GM21423 (cell line): ENCODE measurements around the gene GCHFR.

Experiments used
- ATAC-seq: cut with Tn5 transposase; IDR thresholded peaks from one replicate; pipeline ENCODE4 v1.9.1; 2021; ENCODE audit warnings: mild to moderate bottlenecking, moderate library complexity; ENCODE audit not compliant: unreplicated experiment

GCHFR gene

DNA sequence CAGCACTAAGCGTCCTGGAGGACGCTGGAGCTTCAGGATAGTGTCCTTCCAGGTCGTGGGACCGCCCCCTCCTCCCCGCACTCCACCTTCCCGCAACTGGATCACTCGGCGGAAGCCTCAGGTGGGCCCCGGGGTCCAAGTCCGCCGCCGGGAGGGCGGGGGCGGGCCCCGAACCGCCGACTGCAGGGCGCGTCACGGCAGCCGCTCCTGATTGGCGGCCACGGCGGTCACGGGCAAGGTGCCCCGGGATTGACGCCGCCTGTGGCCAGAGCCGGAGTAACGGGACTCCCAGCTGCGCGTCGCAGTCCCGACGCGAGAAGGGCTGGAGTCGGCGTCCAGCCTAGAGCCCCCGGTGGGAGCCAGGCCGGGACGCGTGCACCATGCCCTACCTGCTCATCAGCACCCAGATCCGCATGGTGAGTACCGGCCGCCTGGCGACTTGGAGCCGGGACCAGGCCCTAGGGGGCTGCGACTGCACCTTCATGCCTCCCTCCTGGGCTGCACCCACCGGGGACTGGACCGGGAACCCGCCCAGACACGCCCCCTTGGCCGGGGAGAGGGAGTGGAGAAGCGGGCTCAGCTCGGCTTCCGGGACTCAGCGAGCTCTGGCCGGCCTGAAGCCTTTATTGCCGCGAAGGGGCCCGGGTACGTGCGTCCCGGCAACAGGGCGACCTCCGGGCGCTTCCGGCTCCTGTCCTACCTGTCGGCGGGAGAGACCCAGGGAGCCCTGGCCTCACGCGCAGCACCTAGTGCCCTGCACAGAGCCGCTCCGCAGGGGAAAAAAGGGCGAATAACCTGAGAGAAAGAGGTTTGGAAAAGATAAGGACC is at the start of gene GCHFR:
Gene GCHFR (plus strand): TSS at position 268 of the 828 bp plus-strand sequence. CDS start 113 bp downstream, at position 381.
- ATAC-seq, result no peak

DNA sequence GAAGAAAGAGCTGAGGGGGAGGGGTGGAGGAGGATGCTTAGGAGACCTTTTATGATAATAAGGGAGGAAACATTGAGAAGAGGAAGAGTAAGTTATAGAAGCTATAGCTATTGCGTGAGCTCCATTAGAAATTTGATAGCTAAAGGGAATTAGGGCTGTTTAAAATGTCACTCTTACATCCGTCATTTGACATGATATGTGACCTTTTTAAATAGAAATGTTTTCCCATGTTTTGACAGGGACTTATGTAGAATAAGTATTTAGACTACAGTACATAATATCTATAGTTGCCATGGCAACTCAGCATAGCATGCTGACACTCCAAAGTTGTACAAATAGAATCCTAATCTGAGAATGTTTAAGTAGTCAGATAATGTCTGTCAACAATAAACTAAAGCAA is 49.7 kb upstream of the GCHFR start:
- no peak for ATAC-seq

DNA sequence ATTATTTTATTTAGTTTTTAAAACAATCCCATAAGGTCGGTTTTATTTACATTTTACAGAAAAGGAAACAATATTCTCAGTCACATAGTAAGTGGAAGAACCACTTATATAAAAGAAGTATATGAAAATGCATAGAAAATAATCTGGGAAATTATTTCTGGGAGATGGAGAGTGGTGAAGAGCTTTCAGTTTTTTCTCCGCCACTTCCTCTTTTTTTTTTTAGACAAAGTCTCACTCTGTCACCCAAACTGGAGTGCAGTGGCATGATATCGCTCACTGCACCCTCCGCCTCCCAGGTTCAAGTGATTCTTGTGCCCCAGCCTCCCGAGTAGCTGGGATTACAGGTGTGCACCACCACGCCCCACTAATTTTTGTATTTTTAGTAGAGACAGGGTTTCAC is 47.7 kb upstream of the GCHFR start:
- ATAC-seq, result no peak

DNA sequence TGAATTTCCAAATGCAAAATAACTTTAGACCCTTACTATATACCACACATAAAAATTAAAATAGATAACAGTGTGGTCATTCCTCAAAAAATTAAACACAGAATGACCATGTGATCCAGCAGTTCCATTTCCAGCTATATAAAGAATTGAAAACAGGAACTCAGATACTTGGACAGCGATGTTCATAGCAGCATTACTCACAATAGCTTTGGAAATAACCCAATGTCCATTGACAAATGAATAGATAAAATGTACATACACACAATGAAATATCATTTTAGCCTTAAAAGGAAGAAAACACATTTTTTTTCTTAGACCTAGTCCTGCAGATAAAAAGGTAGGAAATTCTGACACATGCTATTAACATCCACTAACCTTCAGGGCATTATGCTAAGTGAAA is 42.2 kb upstream of the GCHFR start:
- no peak for ATAC-seq

DNA sequence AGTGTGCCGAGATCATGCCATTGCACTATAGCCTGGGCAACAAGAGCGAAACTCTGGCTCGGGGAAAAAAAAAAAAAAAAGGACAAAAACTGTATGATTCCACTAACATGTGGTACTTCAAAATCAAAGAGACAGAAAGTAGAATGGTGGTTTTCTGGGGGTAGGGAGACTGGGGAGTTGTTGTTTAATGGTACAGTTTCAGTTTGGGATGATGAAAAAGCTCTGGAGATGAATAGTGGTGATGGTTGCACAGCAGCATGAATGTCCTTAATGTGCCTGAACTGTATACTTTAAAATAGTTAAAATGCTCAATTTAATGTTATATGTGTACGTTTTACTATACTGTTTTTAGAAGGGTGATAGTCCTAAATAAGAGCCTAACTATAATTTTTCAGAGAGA is 41.5 kb upstream of the GCHFR start:
- no peak for ATAC-seq

DNA sequence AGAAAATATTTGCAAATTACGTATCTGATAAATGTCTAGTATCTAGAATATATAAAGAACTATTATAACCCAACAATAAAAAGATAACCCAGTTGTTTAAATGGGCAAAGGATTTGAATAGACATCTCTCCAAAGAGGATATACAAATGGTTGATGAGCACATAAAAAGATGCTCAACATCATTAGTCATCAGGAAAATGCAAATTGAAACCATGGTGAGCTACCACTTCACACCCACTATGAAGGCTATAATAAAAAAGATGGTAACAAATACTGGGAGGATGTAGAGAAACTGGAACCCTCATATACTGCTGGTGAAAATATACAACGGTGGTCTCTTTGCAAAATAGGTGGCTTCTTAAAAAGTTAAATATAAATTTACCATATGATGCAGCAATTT is 40.9 kb upstream of the GCHFR start:
- no peak for ATAC-seq

DNA sequence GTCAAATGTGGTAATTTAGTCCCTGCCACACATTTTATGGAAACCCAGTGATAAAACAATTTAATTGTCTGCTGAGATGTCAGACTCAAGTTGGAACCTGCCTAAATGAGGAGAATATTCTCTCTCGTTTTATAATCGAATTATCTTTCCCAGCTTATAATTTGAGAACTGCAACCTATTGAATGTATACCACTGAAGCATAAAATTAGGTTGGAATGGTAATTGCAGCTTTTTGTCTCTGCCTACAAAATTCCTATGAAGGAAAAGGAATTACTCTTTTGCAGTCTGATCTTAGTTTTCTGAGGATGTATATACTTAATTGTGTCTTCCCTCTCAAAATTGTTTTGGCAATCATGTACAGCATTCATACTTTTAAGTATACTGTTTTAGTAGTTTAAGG is 39.9 kb upstream of the GCHFR start:
- ATAC-seq, result no peak

DNA sequence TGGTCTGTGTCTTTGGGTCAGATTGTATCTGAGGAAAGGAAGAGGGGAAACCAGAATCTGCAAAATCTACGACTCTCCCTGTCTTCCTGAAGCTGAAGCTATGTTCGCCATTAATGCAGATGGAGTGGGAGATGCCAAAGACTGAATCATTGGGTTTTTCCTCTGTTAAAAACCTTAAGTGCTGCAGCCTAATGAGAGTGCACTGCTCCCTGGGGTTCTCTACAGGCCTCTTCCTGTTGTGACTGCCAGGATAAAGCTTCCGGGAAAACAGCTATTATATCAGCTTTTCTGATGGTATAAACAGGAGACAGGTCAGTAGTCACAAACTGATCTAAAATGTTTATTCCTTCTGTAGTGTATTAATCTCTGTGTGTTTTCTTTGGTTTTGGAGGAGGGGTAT is 32.8 kb upstream of the GCHFR start:
- no peak for ATAC-seq

DNA sequence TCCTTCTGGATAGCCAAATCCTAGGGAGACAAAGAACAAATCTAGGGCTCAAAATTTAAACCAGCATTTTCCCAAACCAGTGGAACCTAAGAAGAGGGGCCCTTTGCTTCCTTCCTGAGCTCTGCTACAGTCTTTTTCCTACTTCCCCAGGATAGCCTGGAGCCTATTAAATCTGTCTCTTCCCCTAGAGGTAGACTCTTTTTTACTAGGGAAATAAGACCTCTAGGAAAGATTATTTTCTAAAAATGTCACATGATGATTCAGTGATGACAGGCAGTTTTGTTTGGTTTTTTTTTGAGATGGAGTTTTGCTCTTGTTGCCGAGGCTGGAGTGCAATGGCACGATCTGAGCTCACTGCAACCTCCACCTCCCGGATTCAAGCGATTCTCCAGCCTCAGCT is 27.3 kb upstream of the GCHFR start:
- no peak for ATAC-seq

DNA sequence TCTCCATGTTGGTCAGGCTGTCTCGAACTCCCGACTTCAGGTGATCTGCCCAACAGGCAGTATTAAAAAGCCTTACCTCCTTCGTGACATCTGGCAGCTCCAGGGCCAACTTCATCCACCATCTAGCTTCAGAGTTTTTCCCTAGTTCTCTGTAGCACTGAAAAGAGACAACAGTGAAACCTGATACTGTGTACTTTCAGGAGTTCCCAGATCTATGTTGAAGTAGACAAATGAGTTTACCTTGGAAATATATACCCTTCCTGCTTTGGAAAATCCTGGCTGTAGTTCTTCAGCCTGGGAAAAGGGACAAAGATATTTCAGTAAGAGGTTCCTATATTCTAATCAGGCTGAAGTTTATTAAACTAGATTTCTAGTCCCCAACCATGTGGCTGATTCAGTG is 26.8 kb upstream of the GCHFR start:
- no peak for ATAC-seq

DNA sequence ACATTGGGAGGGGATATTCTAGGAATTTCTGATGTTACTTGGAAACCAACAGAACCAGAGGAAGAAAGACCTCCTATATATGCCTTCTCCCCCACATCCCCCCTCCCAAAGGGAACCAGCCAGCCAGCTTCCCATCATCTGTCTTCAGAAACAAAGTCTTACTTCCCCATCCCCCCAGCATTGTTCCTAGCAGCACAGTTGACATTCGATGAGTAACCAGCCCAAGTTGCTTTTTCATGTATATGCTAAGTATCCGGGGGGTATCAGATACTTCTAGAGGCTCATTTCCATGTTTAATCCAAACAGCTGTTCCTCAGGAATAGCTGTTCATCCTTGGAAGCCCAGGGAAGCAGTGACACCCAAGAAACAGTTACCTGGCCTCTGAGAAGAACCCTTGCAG is 24.8 kb upstream of the GCHFR start:
- no peak for ATAC-seq

DNA sequence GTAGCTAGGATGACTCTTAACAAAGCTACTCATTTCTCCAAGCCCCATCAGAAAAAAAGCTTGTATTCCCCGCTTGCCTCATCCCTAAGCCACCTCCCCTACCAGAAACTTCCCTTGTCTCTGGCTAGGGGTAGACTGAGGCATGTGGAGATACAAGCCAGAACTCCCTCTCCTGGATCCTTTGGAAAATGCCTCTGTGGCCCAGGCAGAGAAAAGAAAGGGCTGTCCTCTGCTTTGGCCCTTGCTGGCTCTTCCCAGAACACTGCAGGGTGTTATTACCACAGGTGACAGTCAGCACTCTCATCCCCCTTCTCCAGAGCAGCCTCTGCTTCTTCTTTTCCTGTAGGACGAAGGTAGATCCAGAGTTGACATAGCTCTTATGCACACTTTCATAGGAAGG is 24.0 kb upstream of the GCHFR start:
- no peak for ATAC-seq

DNA sequence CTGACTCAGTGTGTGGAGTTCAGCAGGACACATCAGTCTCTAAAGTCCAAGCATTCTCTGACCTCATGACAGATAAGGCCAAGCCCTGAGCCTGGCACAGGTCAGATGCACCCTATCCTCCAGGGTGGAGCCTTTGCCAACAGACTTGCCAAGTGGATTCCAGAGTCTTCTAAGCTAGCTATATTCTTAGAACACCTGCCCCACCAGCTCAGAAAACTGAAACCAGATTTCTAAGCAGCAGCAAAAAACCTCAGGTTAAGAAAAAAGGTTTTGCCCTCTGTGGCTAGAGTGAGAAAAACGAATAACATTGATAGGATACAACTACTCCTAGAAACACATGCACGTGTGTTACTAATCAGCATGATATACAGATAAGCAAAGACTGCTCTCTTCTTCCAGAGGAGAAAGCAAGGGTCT is 20.4 kb upstream of the GCHFR start:
- ATAC-seq, result no peak

DNA sequence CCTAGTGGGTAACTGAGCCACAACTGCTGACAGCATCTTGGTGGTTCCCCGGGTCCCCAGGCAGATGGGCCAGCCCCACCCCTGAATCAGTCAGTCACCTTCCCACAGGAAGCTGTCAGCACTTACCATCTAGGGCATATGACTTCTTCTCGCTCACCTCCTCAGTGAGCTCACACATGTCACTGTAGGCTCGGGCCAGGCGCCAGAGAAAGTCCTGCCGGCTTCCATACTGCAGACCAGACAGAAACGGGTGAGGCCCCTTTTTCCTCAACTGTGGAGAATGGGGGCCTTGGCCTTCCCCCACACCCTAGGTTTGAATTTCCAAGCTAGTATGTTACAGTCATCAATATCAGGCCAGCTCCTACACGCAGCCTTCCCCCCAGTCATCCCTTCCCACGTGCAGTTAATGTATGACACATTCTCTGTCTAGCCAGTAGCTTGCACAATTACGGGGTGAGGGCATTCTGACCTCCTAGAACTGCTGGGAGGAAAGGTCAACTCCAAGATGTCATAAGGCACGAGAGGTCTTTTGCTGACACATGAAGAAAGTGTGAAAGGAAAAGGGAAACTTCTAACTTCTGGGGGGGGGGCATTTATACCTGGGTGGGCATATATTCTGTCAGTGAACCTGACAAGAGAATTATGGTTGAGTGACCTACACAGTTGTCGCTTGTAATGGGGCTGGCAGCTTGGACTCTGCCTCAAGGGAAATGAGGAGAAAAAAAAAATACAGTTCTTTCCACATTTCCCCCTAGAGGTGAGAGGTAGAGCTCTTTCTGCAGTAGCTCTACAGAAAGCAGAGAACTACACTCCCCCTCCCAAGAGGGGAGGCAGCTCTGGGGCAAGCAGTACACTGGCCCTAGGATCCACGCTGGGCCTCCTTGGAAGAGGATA is 19.7 kb upstream of the GCHFR start:
- ATAC-seq, result no peak

DNA sequence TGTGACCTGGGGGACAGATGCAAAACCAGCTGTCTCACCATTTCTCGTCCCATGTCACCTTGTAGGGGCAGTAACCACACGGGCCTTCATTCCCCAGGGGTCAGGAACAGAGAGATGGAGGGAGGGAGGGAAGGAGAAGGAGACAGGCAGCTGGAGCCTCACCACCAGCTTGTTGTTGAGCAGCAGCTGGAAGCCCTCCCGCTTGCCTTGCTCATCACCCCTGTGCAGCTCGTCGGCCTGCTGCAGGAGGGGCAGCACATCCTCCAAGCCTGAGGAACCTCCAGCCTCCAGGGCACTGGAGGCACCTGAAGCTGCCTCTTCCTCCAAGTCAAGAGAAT is 19.1 kb upstream of the GCHFR start:
- no peak for ATAC-seq

DNA sequence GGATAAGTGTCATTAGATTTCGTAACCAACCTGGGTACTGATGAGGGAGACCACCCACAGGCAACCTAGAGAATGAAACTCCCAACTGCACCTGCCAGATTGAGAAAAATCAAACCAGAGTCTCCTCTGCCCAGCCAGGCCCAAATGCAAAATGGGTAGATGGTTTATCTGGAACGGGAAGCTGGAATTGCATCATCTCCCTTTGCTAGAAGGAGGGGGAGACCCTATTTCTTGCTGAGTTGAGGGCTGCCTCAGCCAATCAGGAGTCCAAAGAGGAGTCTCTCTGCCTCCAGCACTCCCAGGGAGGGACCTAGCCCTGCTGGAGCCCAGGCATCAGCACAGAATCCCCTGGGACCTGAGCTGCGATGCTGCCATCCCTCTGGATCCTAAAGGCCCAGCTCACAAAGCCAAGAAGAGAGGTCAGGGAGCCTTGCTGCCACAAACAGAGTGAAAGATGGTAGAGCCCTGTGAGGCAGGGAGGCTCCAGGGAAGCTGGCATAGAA is 16.9 kb upstream of the GCHFR start:
- no peak for ATAC-seq

DNA sequence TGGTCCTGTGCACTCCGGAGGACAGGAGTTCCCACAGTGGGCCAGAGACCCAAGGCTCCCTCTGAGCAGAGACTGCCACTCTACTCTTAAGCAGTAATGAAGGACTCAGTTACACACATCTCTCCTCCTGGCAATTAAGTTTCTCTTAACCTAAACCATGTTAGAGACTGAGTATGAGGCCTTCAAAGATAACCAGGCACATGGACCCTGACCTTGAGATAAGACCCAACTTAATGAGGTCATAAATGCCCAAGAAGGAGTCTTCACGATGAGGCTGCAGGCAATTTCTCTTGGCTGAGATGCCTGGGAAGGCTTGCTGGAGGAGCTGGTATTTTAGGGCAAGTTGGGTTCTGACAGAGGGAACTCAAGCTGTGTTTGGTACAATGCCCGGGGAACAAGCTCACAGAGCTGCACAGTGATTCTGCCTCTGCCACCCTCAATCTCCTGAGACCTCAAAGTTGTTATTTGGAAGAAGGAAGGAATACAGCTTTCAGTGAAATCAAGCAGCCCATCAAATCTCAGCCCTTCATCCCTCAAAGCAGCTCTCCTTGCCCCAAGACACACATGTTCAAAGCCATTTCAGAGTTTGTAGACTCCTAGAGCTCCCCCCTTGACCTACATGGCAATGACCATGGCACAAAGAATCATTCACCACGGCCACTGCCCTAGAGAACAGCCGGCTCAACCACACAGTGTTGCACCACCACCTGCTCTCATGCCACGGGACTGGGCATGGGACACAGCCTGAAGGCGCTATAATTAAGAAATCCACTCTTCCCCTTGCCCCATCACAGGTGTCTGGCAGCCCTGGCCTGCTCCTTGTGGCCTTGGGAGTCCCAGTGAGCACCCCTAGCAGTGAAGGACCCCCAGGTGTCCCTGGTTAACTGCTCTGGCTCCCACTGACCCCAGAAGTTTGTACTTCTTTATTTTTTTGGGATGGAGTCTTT is 15.9 kb upstream of the GCHFR start:
- ATAC-seq, result no peak

DNA sequence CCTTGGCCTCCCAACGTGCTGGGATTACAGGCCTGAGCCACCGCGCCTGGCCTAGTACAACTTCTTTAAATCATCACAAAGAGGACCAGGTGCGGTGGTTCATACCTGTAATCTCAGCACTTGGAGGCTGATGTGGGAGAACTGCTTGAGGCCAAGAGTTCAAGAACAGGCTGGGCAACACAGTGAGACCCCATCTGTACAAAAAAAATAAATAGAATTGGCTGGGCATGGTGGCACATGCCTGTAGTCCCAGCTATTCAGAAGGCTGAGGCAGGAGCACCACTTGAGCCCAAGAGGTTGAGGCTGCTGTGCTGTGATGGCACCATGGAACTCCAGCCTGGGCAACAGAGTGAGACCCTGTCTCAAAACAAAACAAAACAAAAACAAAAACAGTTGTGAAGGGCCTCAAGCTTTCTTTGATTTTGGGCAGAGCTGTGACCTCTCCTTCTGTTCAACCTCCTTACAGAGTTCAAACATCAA is 14.7 kb upstream of the GCHFR start:
- ATAC-seq, result no peak

DNA sequence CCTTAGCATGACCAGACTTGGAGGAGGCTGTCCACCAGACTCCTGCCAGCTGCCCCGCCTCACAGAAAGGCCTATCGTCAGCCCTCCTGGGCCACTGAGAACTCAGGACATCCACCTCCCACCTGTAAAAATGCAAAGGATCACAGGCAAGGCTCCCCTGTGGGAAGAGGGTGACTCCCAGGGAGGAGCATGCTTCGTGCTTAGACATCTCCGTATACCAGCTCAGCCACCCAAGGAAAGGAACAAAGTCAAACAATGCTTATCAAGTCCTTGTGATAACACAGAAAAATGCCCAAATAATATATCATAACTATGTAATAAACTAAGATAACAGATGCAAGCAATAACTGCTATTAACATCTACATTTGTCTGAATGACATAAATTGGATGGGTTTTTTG is 13.0 kb upstream of the GCHFR start:
- no peak for ATAC-seq

DNA sequence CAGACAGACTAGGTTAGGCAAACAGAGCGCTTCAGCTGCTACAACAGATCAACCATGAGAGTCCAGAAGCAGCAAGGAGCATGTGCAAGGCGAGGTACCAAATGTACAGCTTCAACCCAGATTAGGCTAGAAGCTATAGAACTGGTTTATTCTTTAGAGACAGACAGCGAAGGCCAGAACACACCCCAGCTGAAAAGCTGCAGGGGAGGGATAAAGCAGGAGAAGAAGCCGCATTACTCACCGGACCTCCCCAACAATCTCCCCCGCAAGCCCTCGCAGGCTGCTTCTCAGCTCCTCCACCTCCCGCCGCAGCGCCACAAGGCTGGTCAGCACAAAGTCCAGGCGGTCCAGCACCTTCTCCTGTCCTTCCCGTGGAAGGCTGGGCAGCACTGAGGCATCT is 12.1 kb upstream of the GCHFR start:
- ATAC-seq, result no peak

DNA sequence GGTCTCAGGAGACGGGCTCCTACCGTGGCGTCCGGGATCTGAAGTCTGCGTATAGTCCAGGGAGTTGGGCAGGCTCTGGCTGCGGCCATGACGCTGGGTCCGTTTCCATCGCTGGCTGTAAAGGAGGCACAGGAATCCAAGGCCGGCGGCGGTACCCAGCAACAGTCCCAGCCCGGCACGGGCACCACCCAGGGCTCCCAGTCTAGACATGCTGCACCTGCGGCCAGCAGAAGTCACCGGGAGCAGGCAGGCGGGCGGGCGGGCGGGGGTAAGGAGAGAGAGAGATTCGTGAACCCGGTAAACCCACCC is 9.3 kb upstream of the GCHFR start:
- ATAC-seq, result peak; percentile 20
